ENCODE data around the gene UPK1B.

UPK1B gene

GRCh38 chr3:119177321-119177720 lies 3.9 kb downstream of the UPK1B start:
- DNase-seq: no peak

- no peak for DNase-seq
Measured at GRCh38 chr3:119181765-119182164, 8.4 kb downstream of the UPK1B start.

- DNase-seq: no peak
Measured at GRCh38 chr3:119184111-119184510, 10.7 kb downstream of the UPK1B start.

- DNase-seq: no peak
Measured at GRCh38 chr3:119184796-119185570, 11.6 kb downstream of the UPK1B start.

GRCh38 chr3:119187266-119187665 lies 13.9 kb downstream of the UPK1B start:
- no peak for DNase-seq

GRCh38 chr3:119191800-119192199 lies 18.4 kb downstream of the UPK1B start:
- no peak for DNase-seq

- DNase-seq: no peak
Measured at GRCh38 chr3:119194237-119195150, 21.1 kb downstream of the UPK1B start.

- DNase-seq: no peak
Measured at GRCh38 chr3:119195151-119195476, 21.7 kb downstream of the UPK1B start.

- no peak for DNase-seq
Measured at GRCh38 chr3:119195911-119196310, 22.5 kb downstream of the UPK1B start.

GRCh38 chr3:119205209-119205608 lies 31.8 kb downstream of the UPK1B start:
- no peak for DNase-seq

GRCh38 chr3:119205685-119206084 lies 32.3 kb downstream of the UPK1B start:
- no peak for DNase-seq

GRCh38 chr3:119206611-119207511 lies 33.5 kb downstream of the UPK1B start:
- DNase-seq: no peak

GRCh38 chr3:119207512-119207875 lies 34.1 kb downstream of the UPK1B start:
- no peak for DNase-seq

- no peak for DNase-seq
Measured at GRCh38 chr3:119211193-119211592, 37.8 kb downstream of the UPK1B start.

- no peak for DNase-seq
Measured at GRCh38 chr3:119211803-119212202, 38.4 kb downstream of the UPK1B start.

- DNase-seq: no peak
Measured at GRCh38 chr3:119219069-119219468, 45.7 kb downstream of the UPK1B start.

- no peak for DNase-seq
Measured at GRCh38 chr3:119220198-119220597, 46.8 kb downstream of the UPK1B start.

- DNase-seq: no peak
Measured at GRCh38 chr3:119220970-119221667, 47.7 kb downstream of the UPK1B start.

- no peak for DNase-seq
Measured at GRCh38 chr3:119221779-119222320, 48.5 kb downstream of the UPK1B start.

- DNase-seq: no peak
Measured at GRCh38 chr3:119222391-119222790, 49.0 kb downstream of the UPK1B start.

- DNase-seq: no peak
Measured at GRCh38 chr3:119223511-119223910, 50.1 kb downstream of the UPK1B start.

GRCh38 chr3:119225121-119225520 lies 51.7 kb downstream of the UPK1B start:
- no peak for DNase-seq

Data from activated effector memory CD4-positive, alpha-beta T cell treated with Interleukin-2 at 50 U/mL for 16 hours (primary cell).